LNCAP (cell line): ENCODE data around the gene PRKG1.

Source experiments
- CTCF ChIP-seq: fragments of 450-650 bp; IDR thresholded peaks from 2 replicates; pipeline ENCODE4 v1.5.1; 2017; ENCODE audit warnings: mild to moderate bottlenecking

The PRKG1 gene

GRCh38 chr10:52334595-52334994 lies 1260.3 kb downstream of the PRKG1 start:
- TF ChIP-seq CTCF = no peak

- TF ChIP-seq CTCF = no peak
Observed at GRCh38 chr10:52335665-52336064, 1261.4 kb downstream of the PRKG1 start.

- no peak for TF ChIP-seq CTCF
Observed at GRCh38 chr10:52337225-52337624, 1262.9 kb downstream of the PRKG1 start.

- TF ChIP-seq CTCF = no peak
Observed at GRCh38 chr10:52343439-52343838, 1269.2 kb downstream of the PRKG1 start.

GRCh38 chr10:52346394-52347326 lies 1272.4 kb downstream of the PRKG1 start:
- TF ChIP-seq CTCF = no peak

- TF ChIP-seq CTCF = no peak
Observed at GRCh38 chr10:52347327-52347667, 1273.0 kb downstream of the PRKG1 start.
